ENCODE measurements around the gene TMF1.

The TMF1 gene

DNA sequence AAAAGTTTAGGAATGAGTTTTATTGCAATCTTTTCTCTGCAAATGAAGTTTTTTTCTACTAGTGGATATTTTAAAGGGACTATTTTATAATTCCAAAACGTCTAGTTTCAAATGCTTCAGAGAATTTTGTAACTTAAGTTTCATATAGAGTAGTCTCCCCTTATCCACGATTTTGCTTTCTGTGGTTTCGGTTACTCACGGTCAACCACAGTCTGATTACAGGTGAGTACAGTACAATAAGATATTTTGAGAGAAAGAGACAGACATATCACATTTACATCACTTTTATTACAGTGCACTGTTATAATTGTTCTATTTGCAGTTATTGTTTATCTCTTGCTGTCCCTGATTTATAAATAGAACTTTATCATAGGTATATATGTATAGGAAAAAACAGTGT lies 31.3 kb downstream of the TMF1 start:
- no peak for DNase-seq (ENCODE audit: low read depth, low spot score)
- H3K4me3 ChIP-seq (ENCODE audit: low read length), result no peak overlapping the region

DNA sequence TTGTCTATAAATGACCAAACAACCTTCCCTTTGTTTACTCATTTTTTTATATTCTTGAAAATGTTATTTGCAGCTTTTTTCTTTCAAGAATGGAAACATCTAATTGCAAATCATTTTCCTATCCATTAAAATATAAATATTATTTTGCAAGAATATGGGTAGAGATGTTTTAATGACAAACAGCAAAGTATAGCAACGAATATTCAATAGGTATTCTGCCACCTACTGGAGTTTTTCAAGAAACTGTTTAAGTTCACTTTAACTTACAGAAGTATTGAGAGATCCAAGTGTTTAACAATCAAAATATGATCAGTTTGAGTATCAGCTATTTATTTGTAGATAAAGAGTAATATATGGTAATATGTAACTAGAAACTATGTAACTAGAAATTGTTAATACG lies 31.7 kb downstream of the TMF1 start:
- DNase-seq (ENCODE audit: low read depth, low spot score), result no peak
- no peak overlapping the region for H3K4me3 ChIP-seq (ENCODE audit: low read length)

DNA sequence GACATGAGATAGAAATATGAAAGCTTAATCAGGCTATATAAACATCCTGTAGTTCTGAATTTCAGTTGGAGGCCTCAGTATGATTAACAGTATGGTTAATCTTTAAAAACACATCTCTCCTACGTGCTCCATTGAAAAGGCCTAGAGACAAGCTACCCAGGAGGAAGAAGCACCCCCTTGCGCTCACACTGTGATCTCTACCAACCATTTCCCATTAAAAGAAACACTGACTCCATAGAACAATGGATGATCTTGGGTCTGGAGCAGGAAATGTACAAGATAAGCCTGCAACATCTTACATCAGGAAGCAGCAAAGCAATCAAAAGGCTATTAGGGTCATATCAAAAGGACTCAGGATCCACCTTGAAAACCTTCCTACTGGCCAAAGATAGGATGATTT lies 35.2 kb downstream of the TMF1 start:
- no peak overlapping the region for H3K4me3 ChIP-seq (ENCODE audit: low read length)
- no peak for DNase-seq (ENCODE audit: low read depth, low spot score)

DNA sequence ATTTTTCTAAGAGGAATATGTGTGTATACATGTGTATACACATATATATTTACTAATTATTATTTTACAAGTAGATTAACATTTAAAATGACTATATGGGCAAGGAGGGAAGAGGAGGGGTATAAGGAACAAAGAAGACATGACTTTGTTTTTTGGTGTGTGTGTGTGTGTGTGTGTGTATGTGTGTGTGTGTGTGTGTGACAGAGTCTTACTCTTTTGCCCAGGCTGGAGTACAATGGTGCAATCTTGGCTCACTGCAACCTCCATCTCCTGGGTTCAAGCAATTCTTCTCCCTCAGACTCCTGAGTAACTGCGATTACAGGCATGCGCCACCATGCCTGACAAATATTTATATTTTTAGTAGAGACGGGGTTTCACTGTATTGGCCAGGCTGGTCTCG lies 36.0 kb downstream of the TMF1 start:
- H3K4me3 ChIP-seq (ENCODE audit: low read length), result no peak overlapping the region
- no peak for DNase-seq (ENCODE audit: low read depth, low spot score)

DNA sequence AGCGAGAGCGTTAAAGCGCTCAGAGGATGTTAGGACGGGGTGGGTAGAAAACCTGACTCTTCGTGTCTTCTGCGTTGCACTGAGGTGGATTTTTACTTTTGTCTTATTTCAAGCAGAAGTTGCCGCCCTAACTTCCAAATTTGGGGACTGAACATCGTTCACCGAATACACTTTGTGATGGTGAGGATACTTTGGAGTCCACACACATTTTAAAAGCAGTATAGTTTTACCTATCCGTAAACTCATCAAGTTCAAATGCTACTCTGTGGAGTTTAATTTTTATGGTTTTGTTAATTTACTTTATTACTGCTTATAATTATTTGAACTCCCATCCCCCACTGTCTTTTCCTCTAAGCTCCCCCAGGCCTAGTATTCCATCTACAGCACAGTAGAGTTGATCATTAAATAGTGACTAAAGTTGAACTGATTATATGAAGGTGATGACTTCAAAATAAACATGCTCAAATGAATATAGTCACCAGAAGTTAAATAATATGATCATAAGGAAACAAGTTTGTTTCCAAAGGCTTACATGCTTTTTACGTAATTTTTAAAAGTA lies 38.0 kb downstream of the TMF1 start:
- H3K4me3 ChIP-seq (ENCODE audit: low read length), result peak overlapping the region; percentile 49
- no peak for DNase-seq (ENCODE audit: low read depth, low spot score)

DNA sequence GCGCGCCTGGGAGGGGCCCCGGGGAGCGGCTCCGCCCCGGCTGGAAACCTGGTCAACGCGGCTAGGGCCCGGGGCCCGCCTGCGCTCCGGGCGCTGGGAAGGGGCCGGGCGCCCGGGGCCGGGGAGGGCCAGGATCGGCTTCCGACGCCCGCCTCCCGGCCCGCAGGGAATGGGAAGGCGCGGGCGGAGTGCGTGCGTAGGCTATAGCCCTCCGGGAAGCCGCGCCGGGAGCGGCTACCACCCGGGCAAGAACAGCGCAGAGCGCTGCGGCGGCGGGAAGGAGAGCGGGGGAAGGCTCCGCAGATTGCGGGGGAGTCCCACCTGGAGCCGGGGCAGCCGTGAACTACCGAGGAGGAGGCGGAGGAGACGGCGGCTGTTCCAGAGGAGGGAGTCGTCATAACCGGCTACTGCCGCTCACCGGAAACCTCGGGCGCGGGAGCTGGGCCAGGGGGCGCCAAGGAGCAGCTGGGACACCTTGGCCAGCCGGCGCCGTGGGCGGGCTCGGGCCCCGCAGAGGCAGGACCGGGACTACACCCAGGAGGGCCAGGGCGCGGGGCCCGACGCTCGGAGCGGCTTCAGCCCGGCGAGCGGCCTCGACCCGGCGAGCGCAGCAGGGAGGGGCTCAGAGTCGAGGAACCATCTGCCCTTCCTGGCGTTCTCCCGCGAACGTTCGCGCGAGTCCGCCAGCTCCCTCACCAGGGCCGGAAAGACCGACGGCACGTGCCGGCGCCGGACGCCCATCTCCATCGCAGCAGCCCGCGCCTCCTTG lies 38.7 kb downstream of the TMF1 start, which contains the start of gene EOGT:
EOGT (minus strand) TSS at position 432 of the 769 bp plus-strand sequence. CDS start 3,838 bp downstream, outside the sequence.
- H3K4me3 ChIP-seq (ENCODE audit: low read length), result peak within 1 kb of the TSS; percentile 49
- DNase-seq (ENCODE audit: low read depth, low spot score), result peak; percentile 24

DNA sequence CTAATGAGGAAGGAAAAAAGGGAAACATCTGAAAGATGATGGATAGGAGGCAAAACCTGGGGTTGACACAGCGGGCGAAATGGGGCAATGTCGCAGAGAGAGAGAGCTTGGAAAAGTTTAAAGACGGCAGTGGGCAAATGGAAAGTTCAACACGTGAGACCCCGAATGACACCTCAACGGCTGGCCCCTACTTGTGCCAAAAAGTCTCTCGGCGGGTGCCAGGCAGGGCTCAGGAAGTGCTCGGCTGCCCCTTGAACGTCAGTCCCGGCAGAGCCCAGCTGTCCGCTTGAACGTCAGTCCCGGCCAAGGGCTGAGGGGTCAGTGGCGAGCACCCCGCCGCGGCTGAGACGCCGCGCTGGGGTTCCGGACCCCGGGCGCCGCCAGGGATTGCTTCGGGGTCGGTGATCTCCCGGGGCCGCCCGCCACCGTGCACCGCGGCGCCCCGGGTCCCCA lies 39.3 kb downstream of the TMF1 start:
- no peak overlapping the region for H3K4me3 ChIP-seq (ENCODE audit: low read length)
- DNase-seq (ENCODE audit: low read depth, low spot score), result no peak

DNA sequence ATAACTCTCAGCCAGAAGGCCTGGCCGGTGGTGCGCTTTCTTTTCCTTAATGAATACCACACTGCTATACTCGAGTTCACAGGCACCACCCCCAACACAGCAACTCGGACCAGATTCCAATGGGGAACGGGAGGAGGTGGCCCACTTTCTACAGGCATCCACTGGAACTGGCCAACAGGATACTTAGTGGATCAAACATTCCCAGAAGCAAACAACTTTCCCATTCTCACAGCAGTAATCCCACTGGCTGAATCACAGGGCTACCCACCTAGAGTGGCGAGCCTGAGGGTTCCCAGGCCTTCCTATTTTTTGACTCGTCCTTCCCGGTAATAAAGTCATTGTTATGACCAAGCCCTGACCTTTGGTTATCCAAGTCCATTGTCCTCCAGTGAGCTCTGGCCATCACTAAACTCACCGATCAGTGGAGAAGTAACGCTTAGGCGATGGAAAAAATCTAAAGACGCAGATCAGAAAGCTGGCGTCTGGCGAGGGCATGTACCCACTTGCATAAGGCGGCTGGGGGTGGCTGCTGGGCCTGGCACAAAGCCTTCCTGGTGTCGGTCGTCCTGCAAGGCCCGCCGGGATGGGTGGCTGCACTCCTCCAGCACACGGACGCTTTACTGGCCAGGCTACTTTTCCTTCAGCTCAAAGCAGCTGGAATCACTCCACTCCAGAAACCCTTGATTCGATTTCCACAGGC lies 39.9 kb downstream of the TMF1 start:
- no peak for DNase-seq (ENCODE audit: low read depth, low spot score)

DNA sequence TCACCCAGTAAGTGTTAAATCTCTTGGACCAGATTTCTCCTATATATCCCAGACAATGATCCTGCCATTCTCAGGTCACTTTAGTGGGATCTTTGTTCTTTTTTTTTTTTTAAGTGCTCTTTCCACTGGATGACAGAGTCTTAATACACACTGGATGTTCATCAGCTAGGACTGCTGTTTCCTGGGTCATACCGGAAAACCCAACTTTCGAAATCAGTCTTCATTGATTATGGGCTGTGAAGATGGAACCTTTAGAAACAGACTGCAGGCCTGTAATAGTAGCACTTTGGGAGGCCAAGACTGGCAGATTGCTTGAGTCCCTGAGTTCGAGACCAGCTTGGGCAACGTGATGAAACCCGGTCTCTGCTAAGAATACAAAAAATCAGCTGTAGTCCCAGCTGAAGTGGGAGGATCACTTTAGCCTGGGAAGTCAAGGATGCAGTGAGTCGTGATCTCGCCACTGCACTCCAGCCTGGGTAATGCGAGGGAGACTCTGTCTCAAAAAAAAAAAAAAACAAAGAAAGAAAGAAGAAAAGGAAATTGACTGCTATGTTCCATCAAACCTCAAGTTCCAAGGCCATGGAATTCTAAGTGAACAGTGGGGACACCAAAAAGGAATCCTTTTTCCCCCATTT lies 40.9 kb downstream of the TMF1 start:
- DNase-seq (ENCODE audit: low read depth, low spot score), result no peak
- no peak overlapping the region for H3K4me3 ChIP-seq (ENCODE audit: low read length)

More for the DNA sequence above, 39.9 kb downstream of the TMF1 start:
- no peak overlapping the region for H3K4me3 ChIP-seq (ENCODE audit: low read length)

DNA sequence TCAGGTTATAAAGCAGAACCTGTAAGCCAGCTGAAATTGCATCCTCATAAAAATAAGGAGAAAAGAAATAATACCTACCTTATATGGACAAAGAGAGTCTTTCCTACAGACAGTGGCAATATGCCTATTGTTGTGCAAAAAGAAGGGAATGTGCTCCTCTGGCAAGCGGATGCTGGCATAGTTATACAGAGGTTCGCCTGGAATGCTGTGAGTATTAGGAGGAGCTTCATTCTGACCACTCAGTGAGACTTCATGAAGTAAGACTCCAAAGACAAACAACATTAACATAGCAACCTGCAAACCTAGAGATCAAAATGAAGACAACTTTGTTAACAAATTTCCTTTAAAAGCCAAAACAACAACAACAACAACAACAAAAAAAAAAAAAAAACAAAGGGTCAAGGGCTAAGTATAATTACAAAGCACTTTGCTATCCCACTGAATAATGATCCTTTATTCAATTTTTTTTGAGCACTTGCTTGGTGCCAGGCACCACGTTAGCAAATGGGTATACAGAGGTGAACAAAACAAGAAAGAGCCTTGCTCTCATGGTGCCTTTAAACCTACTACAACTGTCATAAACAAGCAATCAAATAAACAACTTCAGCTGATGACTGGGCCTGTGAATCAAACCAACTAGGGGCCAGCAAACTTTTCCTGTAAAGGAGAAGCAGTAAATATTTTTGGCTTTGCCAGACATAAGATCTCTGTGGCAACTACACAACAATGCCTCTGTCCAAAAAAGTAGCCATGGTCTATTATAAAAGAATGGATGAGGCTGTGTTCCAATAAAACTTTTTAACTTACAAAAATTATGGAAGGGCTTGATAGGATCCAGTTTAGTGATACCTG lies 42.3 kb downstream of the TMF1 start:
- no peak overlapping the region for H3K4me3 ChIP-seq (ENCODE audit: low read length)
- DNase-seq (ENCODE audit: low read depth, low spot score), result no peak

DNA sequence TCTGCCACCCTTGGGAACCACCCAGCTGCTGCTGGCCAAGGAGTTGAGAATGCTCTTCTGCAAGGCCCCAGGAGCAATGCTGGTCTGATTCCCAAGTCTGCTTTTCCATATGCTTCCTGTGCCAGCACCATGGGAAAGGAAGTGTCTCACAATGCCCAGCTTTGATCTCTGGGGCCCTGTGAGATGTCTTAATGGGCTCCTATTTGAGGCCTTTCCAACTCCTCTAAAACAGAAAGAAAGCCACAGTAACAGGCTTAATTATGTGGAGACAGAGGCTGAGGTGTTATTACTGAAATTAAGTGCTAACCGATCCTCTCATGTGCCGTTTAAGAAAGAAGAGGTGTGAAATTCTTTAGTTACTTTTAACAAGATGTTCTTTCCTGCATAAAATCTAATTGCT lies 43.2 kb downstream of the TMF1 start:
- no peak overlapping the region for H3K4me3 ChIP-seq (ENCODE audit: low read length)
- DNase-seq (ENCODE audit: low read depth, low spot score), result no peak

DNA sequence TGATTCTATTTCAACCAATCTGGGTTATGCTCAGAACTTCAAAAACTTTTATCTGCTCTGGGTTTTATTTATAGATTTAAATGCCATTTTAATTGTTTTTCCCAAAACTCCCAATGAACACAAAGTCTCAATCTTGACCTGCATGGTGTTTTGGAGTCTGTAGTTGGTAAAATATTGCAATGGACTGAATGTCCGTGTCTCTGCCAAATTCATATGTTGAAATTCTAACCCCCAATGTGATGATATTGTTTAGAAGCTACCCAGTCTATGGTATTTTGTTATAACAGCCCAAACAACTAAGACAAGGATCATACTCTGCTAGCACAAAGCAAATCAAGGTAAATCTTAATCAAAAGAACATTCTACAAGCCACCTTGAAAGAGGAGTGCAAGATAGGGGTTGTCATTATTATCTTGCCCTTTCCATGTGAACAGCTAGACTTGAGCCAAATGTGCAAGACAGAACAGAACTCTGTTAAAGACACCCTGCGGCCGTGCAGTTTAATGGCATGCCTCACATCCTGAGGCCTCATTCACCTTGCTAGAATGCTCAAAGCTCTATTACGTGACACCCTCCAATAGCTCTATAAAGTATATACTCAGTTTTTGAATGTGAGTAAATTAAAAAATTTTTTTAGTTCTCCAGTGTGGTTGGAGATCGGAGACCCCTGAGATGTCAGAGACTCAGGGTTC lies 46.2 kb downstream of the TMF1 start:
- DNase-seq (ENCODE audit: low read depth, low spot score), result no peak
- H3K4me3 ChIP-seq (ENCODE audit: low read length), result no peak overlapping the region

DNA sequence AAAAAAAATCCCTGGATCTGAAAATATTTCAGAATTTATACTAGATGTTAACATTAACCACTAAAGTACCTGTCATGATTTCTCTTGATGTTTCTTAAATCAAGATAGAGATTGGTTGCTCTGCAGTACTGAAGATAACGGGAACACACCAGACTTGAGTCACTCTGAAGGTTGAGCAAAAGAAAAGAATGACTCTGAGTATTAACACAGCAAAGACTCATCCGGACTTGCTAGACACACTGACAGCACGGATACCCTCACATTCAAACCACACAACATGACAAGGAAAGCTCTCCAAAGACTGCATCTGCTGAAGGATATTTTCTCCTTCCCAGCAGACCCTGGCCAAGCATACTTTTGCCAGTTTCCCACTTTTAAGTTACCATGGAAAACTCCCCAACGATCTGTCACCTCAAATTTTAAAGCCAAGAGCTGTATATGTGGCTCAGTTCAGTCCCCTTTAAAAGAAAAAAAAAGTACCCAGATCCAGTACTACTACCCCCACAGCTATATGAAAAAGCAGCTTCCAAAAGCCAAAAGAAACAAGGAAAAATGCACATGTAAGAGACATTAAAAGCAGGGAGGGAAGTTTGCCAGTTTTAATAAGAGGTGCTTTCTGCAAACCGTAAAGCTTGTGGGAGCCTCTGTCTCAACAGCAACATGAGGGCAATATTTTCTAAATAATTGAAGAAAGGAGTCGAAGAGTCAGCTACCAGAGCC lies 46.9 kb downstream of the TMF1 start:
- no peak overlapping the region for H3K4me3 ChIP-seq (ENCODE audit: low read length)
- no peak for DNase-seq (ENCODE audit: low read depth, low spot score)

DNA sequence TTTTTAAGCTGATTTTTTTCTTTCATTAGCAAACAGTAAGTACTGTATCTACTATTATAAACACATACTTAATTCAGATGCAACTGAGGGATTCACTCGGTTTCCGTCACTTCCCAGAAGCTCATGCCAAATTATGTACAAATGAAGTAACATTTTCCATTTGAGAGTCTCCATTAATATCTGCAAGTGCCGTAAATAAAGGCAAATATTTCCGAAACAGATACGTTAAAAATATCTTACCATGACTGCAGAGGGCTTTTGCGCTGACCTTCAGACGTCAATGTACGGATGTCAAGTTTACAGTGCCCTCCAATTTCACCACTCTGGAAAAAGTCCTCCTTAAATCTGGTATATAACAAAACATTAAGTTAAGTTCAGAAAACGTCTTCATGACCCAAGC lies 48.0 kb downstream of the TMF1 start:
- no peak overlapping the region for H3K4me3 ChIP-seq (ENCODE audit: low read length)
- DNase-seq (ENCODE audit: low read depth, low spot score), result no peak

DNA sequence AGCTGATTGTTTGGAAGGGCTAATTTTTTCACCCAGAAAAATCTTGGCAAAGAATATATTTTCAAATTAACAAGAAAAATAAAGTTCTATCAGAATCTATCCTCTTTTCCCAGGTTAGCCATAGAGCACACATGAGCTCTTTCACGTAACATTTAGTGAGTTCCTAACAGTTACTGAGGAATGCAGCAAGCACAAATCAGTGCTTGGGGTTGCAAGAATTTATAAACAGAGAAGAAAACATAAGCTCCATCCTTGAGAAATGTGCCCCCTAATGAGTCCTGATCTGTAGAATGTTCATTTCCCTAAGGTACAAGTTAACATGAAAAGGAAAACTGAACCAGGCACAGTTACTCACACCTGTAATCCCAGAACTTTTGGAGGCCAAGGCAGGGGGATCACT lies 52.5 kb downstream of the TMF1 start:
- DNase-seq (ENCODE audit: low read depth, low spot score), result no peak
- H3K4me3 ChIP-seq (ENCODE audit: low read length), result no peak overlapping the region

DNA sequence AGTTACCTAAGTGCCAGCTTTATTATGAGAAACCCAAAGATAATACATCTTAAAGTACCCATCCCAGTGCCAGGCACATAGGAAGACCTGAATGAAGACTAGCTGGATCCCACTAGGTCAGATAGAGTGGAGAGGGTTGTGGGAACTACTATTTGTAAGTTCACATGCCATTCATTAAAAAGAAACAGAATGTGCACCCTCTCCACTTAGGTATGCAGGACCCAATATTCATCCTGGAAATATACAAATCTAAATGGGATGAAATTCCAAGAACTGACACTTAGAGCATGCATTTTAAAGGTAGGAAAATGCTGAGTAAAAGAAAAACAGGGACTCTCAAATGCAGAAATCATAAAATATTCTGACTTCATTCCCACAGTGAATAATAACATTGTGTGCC lies 53.0 kb downstream of the TMF1 start:
- H3K4me3 ChIP-seq (ENCODE audit: low read length), result no peak overlapping the region
- no peak for DNase-seq (ENCODE audit: low read depth, low spot score)

DNA sequence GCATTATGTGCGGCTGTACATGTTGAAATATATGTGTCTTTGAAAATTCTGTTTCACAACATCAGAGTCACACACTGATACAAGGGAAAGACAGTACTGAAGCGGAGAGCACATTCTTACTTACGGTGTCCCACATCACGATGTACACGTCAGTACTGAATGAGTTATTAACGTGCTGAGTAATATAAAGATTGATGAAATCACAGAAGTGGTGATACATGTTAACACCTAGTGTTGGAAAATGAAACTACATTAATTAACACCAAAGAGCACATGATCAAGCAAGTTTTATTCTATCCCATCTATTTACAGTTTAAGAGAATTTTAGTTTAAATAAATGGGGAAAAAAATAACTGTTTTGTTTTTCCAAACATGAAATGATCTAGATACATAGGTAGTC lies 54.2 kb downstream of the TMF1 start:
- no peak for DNase-seq (ENCODE audit: low read depth, low spot score)
- H3K4me3 ChIP-seq (ENCODE audit: low read length), result no peak overlapping the region
